Erythroblast (primary cell): ENCODE results near the gene UBA3.
A peak's percentile ranks its signal among the peaks of the same experiment; 100 is the strongest.

Source experiments
- DNase-seq, 2 experiments: peaks; one replicate each; lab custom pipeline; 2025; lab: John Stamatoyannopoulos, UW
- GATA1 ChIP-seq: IDR thresholded peaks from 2 replicates; pipeline ENCODE4 v1.6.1; 2011; ENCODE audit warnings: low read depth, mild to moderate bottlenecking, control low read depth, low read length, moderate library complexity
- POLR2A ChIP-seq: IDR thresholded peaks from 2 replicates; pipeline ENCODE4 v1.6.1; 2011; ENCODE audit warnings: mild to moderate bottlenecking, low read length

Gene UBA3

DNA sequence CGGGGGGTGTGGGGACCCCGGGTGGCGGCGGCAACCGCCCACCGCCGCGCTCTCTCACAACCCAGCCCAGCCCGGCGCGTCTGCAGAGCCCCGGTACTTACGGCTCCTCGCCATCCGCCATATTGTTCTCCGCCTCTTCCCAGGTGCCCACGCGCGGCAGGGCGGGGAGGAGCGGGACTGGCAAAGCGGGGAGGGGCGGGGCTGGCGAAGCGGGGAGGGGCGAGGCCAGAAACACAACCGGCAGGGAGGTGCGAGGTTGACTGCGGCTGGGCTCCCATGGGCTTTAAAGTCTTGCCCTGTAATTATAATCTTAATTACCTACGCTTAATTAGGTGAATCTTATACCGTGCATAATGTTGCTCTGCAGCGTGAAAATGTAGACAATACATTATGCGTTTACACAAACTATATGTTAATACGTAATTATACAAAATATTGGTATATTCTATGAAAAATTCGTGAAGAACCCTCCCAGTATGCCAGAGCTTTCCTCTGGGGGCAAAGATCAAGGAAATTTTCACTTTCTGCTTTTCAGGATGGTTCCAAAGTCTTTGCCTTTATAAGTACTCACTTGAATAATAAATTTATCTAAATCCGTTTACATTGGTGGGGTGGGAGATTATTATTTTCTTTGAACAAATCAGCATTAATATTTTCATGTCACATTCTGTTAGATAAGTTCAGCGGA is at the start of gene UBA3:
Gene UBA3 (minus strand): TSS at position 133 of the 688 bp plus-strand sequence. CDS start 12 bp downstream, at position 121.
- DNase-seq: peak; percentile 92 to 95
- TF ChIP-seq POLR2A: peak; percentile 20
- no peak for TF ChIP-seq GATA1

DNA sequence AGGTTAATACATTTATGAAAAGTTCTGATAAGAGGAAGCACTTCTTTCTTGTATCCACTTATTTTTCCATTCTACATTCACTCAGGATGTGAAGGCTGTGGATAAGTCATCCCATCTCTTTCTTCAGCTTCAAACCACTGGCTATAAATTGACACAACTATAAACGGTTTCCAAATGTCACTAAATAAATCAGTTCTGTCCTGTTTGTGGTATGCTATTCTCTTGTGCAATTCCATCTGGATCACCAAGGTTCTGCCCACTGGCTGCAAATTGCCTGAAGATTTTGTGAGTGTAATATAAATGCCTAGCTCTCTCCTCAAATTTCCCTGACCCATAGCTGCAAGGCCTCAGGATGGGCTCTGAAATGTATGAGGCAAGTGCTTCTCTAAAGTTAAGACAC is 49.4 kb upstream of the UBA3 start:
- no peak for TF ChIP-seq GATA1
- no peak for TF ChIP-seq POLR2A
- DNase-seq: no peak

DNA sequence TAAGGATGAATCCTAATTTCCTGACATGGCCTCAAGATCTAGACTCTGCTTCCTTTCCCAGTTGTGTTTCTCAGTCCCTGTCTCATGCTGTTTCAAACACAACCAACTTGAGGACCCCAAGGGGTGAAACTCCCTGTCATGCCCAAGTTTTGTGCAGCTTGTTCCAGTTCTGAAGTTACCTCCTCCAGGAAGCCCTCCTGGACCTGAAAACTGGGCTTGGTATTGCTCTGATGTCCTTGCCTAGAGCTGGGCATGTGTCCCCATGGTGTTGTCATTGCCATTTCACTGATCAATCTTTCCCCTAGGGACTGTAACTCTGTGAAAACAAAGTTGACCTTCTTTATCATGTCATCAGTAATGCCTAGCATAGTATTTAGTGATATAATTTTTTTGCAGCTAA is 48.3 kb upstream of the UBA3 start:
- TF ChIP-seq POLR2A: no peak
- TF ChIP-seq GATA1: no peak
- DNase-seq: no peak

DNA sequence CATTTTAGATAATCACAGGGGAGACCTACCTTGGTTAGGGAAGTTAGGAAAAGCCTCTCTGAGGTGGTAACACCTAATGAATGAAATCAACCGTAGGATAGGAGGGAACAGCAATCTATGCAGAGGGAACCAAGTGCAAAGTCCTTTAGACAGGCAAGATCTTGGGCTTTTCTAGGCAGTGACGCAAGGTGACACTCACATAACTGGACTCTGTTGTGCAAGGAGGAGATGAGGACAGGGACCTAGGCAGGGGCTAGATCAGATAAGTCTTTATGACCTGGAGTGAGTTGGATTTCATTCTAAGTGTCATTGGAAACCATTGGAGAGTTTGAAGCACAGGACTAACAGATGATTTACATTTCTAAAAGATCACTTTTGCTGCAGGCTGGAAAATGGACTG is 46.8 kb upstream of the UBA3 start:
- TF ChIP-seq GATA1 (no peak), POLR2A (no peak)
- no peak for DNase-seq

DNA sequence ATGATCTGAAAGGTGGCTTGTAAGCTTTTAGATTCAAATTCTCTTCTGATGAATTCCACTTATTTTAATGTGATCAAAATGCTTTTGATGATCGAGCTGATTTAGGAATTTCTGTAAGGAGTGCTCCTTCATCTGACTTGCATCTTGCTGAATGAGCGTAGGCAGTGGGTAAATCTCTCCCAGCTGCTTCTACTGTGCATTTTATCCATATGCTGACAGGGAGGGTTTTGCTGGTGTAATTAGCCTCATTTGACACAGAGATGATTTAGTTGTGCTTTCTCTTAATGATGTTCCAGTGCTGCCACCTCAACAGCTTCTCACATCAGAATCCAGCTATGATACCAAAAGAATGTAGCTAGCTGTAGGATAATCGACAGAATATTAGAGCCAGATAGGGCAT is 46.1 kb upstream of the UBA3 start:
- TF ChIP-seq POLR2A: no peak
- TF ChIP-seq GATA1: no peak
- no peak for DNase-seq

DNA sequence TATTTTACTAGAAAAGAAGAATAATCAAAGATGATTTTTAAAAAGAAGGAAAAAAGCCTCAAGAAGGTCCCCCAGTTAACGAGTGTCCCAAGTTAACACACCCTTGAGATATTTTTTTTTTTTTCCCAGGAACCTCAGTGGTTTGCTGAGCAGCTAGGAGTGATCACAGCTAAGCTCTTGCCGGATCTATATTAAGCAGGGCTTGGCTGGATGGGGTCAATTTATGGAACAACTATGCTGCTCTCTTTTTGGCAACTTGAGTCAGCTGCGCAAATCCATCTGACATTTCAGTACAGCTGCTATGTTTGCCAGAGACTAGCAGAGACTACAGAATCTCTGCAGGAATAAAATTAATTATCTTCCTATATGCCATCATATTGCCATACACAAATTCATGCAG is 42.2 kb upstream of the UBA3 start, which contains the start of gene LMOD3:
Gene LMOD3 (minus strand): TSS at position 193 of the 400 bp plus-strand sequence. CDS start 209 bp downstream, outside the sequence.
- DNase-seq: no peak
- TF ChIP-seq GATA1 (no peak), POLR2A (no peak)

DNA sequence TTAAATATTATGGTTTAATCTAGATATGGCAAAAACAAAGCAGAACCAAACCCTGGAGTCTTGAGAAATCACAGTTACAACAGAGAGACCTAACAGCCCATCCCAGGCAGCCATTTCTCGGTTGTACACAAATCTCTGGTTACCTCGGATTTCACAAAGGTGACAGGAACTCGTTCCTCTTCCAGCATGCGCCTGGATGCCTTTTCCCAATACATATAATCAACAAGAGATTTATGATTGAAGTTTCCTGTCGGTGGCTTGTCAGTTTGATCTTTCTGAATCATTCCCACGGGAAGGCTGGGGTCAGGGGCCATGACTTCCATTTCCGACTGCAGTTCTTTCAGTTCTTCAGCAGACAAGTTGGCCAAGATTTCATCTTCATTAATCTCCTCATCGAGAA is 41.8 kb upstream of the UBA3 start:
- no peak for DNase-seq
- TF ChIP-seq GATA1 (no peak), POLR2A (no peak)

DNA sequence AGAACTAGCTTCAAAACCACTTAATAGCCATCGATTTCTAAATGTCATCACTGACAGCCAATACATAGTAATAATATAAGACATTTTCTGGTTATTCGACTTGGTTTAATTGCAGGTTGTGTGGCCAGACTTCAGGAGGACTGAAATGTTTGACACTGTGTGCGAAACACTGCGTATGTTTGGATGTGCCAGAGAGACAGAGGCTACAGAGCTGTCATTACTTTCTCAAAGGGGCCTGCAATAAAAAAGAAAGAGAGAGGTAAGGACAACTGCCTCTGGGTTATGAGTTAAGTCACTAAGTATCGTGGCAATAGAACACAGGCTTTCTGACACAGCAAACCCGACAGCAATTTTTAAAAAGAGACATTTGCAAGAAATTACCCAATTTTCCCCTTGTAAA is 41.3 kb upstream of the UBA3 start:
- no peak for DNase-seq
- TF ChIP-seq POLR2A (no peak), GATA1 (no peak)

GRCh38 chr3:69120879-69121464 is 40.8 kb upstream of the UBA3 start:
- DNase-seq: peak; percentile 83 to 92
- TF ChIP-seq GATA1 (no peak), POLR2A (no peak)

DNA sequence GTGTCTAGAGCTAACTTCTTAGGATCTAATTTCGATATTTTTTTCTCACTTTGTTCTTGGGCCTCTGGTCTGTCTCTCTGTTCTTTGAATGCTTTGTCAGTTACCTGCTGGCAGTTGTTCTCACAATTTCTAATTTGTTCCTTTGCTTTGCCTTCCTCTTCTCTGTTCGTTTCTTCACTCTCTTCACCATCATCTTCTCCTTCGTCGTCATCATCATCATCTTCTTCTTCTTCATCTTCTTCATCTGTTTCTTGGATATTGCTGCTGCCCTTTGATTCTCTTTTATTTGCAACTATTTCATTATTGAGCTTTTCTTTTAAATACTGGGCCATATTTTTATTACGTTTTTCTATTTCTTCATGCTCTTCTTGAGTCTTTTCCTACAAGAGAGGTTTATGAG is 39.5 kb upstream of the UBA3 start:
- TF ChIP-seq POLR2A (no peak), GATA1 (no peak)
- DNase-seq: no peak

DNA sequence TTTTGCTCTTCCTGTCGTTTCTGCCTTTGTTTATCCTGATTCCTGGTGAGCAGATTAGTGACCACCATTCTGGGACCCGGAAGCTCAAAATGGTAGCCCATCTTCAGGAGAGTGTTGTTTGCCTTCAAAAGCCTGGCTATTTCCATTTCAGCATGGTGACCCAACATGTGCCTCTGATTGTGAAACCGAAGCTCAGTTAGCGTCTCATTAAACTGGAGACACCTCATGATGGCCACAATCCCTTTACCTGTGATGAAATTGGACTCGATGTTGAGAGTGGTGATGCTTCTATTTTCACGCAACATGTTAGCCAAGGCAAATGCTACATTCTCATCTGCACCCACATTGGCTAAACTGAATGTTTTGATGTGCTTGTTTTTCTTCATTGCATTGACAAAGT is 39.0 kb upstream of the UBA3 start:
- TF ChIP-seq GATA1 (no peak), POLR2A (no peak)

DNA sequence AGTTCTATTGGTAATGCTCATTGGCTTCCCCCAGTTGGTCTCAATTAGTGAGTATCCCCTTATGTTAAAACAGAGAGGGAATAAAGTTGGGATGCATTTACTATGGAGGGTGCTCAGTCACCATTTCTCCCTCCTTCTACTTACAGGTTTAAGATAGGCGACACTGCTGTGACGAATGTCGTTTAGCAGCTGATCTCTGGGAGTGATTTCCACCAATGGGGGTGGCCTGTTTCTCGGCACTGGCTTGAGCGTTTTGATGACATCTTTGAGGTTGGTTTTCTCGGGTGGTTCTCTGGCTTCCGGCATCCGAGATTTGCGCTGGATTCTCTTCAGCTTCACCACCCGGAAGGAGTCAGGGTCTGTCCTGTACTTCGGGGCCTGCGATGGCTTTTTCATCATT is 38.4 kb upstream of the UBA3 start:
- DNase-seq: no peak
- TF ChIP-seq GATA1 (no peak), POLR2A (no peak)

More for the DNA sequence above, 39.0 kb upstream of the UBA3 start:
- DNase-seq: no peak

DNA sequence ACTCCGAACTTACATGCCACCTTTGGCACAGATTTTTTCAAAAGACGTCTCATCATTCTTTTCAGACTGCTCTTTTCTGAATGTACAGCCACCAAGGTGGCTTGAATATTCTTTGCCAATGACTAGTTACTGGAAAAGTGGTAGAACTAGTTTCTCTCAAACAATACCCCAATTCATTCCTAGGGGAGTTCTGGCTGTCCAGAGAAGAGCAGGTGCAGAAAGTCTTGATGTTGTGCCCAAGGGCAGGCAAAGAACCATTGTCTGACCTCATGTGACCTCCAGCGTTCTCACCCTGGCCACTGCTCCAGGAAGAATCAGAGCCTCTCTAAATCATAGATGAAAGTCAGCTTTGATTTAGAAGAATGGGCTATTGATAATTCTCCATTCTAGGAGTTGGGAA is 36.7 kb upstream of the UBA3 start:
- no peak for DNase-seq
- TF ChIP-seq GATA1 (no peak), POLR2A (no peak)

- TF ChIP-seq POLR2A (no peak), GATA1 (no peak)
- no peak for DNase-seq
Measured at GRCh38 chr3:69116162-69116561, 36.0 kb upstream of the UBA3 start.

DNA sequence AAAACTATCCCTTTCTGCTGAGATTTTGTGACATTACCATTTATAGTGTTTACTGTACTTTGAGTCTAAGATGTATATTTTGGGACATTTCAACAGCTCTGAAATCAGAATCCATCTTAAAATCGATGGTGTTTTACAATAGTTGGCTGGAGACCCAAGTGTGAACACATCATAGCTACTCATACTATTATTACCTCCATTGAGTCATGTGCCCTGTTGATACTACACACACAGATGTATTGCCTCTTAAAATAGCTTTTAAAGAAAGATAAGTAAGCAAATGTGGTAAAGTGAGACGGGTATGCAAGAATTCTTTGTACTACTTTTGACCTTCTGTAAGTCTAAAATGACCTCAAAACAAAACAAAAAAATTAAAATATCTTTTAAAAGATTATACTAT is 35.6 kb upstream of the UBA3 start:
- TF ChIP-seq POLR2A (no peak), GATA1 (no peak)
- DNase-seq: no peak

DNA sequence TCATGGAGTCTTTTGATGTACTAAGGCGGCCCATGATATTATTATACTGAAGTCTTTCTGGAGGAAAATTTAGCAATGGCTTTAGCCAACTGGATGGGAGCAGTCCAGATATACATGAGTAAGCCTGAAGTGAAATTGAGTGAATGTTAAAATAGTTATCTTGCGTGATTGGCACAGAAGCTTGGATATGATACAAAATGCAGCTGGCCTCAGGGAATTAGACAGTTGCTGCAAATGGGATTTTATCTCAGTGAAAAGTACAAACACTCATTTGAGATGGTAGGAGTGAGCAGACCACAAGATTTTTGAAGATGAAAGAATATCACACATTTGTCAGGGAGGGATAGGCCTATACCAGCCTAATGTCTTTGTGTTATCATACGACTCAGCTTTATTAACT is 33.4 kb upstream of the UBA3 start:
- peak in 1 of 2 experiments; percentile 20 for DNase-seq
- TF ChIP-seq GATA1 (no peak), POLR2A (no peak)
